Measurements from ENCODE around the gene FTO.

DNA sequence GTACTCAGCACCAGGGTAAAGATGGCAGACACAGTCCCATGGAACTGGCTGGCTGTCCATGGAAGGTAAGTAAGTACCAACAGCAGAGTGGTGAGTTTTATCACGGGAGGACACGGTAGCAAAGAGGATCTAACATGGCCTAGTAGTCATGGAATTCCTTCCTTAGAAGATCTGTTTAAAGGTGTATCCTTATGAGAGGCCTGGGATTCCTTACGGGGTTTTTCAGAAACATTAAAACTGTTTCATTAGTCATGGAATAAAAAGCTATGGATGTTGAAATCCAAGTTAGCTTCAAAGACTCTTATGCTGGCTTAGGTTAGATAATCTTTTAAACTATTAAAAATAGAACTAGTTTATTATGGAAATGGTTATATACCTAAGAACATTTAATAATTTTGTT, 7.4 kb downstream of the FTO start:
- no peak for TF ChIP-seq POLR2A (IDR thresholded peaks at IDR 0.05)
- TF ChIP-seq CTCF (IDR thresholded peaks at IDR 0.05): no peak
- no peak for TF ChIP-seq EP300 (IDR thresholded peaks at IDR 0.05)

Measured in tibial nerve (tissue), 4 donors.